Measurements from ENCODE around the gene PLCB1. TPM values are rescaled to one million over a fixed set of nuclear protein-coding genes. Genes with fewer than 3 reads are reported as not detected.

PLCB1 gene
- total and polyA plus RNA-seq, 2 donors (not counting 3 experiments of a cell fraction or from before 2014, with no cell fraction given): 10.2 to 53.4 TPM

GRCh38 chr20:8621001-8621400 is 488.9 kb downstream of the PLCB1 start:
- Histone ChIP-seq H3K79me2 (ENCODE audit: control insufficient read depth, insufficient read depth, low read length) (no peaks in the 10 kb centered on the region), H3K9me1 (replicated peaks; ENCODE audit: control insufficient read depth, extremely low read depth, insufficient read depth, low read length) (peaks cover 2% of the 10 kb centered on the region), H2AFZ (ENCODE audit: low read depth, low read length) (no peak overlapping the region), H3K27me3 (ENCODE audit: control insufficient read depth in 2 of 2, insufficient read depth in 2 of 2, low read length in 2 of 2) (no peaks in the 10 kb centered on the region), H3K27ac (ENCODE audit: insufficient read depth, low read depth, low read length) (no peak overlapping the region), H4K20me1 (replicated peaks; ENCODE audit: control insufficient read depth, extremely low read depth, insufficient read depth, low read length) (no peaks in the 10 kb centered on the region), H3K4me3 (replicated peaks in 1 of 3; ENCODE audit: insufficient read depth in 1 of 3, low read depth in 1 of 3, low read length in 3 of 3) (no peak overlapping the region), H3K9ac (replicated peaks; ENCODE audit: extremely low read depth, insufficient read depth, low read length) (no peak overlapping the region), H3K4me1 (ENCODE audit: control insufficient read depth, extremely low read depth, insufficient read depth, low read length) (no peaks in the 10 kb centered on the region), H3K4me2 (ENCODE audit: insufficient read depth, low read length) (no peak overlapping the region), H3K36me3 (ENCODE audit: control insufficient read depth in 2 of 2, extremely low read depth in 1 of 2, insufficient read depth in 2 of 2, low read length in 2 of 2) (no peaks in the 10 kb centered on the region), H3K9me3 (replicated peaks; ENCODE audit: control insufficient read depth, insufficient read depth, low read length) (no peaks in the 10 kb centered on the region)
- TF ChIP-seq, protein P1, sequence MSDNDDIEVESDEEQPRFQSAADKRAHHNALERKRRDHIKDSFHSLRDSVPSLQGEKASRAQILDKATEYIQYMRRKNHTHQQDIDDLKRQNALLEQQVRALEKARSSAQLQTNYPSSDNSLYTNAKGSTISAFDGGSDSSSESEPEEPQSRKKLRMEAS (IDR thresholded peaks at IDR 0.05; ENCODE audit: insufficient read depth, insufficient read length): no peak
- no peak for TF ChIP-seq POLR2A (IDR thresholded peaks at IDR 0.05; ENCODE audit: low read depth, low read length)
- TF ChIP-seq, protein P2, sequence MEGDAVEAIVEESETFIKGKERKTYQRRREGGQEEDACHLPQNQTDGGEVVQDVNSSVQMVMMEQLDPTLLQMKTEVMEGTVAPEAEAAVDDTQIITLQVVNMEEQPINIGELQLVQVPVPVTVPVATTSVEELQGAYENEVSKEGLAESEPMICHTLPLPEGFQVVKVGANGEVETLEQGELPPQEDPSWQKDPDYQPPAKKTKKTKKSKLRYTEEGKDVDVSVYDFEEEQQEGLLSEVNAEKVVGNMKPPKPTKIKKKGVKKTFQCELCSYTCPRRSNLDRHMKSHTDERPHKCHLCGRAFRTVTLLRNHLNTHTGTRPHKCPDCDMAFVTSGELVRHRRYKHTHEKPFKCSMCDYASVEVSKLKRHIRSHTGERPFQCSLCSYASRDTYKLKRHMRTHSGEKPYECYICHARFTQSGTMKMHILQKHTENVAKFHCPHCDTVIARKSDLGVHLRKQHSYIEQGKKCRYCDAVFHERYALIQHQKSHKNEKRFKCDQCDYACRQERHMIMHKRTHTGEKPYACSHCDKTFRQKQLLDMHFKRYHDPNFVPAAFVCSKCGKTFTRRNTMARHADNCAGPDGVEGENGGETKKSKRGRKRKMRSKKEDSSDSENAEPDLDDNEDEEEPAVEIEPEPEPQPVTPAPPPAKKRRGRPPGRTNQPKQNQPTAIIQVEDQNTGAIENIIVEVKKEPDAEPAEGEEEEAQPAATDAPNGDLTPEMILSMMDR (IDR thresholded peaks at IDR 0.05; ENCODE audit: extremely low read depth in 1 of 2, insufficient read depth in 1 of 2, low read depth in 1 of 2, low read length in 2 of 2): no peak
- no peak for TF ChIP-seq JUN (IDR thresholded peaks at IDR 0.05; ENCODE audit: borderline replicate concordance, insufficient read depth, insufficient read length, low read depth)
- no peak for TF ChIP-seq MYC (IDR thresholded peaks at IDR 0.05; ENCODE audit: low read depth, low read length)
- no peak for TF ChIP-seq POLR2AphosphoS5 (IDR thresholded peaks at IDR 0.05; ENCODE audit: insufficient read depth, low read depth, low read length)
- no peak for TF ChIP-seq EZH2 (IDR thresholded peaks at IDR 0.05; ENCODE audit: borderline replicate concordance, low read depth, low read length, severe bottlenecking)
- no TSS peak for BruUV-seq (replicated peaks)
- CTCF ChIA-PET: interaction anchor here (2.2 kb wide), 1 partner anchor 12 kb away, joined by 12 read pairs; no protein-coding TSS in a partner anchor
- intact Hi-C loops (cut with micrococcal nuclease) (no loop called here), dilution Hi-C loops (cut with MboI; ENCODE audit: extremely low pct_ligation_motif_present, low sequenced_read_pairs) (no loop called here)
- DNase-seq (ENCODE audit: low read depth, low spot score) (no peak), FAIRE-seq (no peak)
- POLR2A ChIA-PET: no interaction called here
